ENCODE data around the gene SAYSD1.

Gene SAYSD1

GRCh38 chr6:39095578-39095977 lies 19.4 kb downstream of the SAYSD1 start:
- no peak for TF ChIP-seq POLR2A (IDR thresholded peaks at IDR 0.05; ENCODE audit: low read depth, low read length)
- FAIRE-seq: no peak
- no peak for DNase-seq (ENCODE audit: insufficient read length, low spot score)

DNA sequence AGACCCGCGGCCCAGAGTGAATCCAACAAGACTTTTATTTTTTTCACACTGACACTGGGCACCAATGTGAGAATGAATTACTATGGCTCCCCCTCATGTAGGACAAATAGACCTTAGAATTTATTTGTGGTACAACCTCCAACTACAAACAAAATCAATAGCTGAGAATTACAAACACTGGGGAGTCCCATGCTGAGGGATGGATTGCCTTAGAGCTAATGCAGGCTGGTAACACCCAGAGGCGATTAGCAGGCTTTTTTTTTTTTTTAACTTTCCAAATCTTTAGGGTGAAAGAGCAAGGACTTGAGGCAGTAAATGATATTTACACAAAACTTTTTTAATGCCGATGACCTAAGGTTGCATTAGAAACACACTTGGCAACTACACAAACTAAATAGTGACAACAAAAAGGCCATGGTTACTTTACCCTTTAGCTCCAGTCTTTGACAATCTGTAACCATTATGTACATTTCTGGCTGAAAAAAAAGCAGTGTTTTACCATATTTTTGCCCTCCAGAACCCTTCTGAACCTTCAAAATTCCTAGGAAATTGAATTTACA lies 21.8 kb downstream of the SAYSD1 start:
- TF ChIP-seq POLR2A (IDR thresholded peaks at IDR 0.05; ENCODE audit: low read depth, low read length): no peak
- DNase-seq (ENCODE audit: insufficient read length, low spot score) (no peak), FAIRE-seq (no peak)

DNA sequence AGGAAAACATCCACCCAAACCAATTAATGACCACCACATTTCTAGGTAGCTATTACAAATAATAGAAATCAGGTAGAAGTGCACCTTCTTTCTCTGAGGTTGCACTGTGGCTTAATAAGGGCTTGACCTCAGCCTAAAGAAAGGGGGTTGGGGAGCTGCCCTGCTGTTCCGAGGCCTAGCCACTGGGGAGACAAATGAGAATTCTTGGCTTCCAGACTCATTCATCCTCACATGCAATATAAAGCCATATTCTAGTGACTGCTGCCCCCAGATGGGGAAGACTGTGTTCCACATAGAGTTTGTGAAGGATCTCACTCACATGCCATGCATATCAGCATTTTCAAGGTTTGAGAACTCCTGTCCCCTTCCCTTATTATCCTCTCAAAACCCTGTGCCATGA lies 22.9 kb downstream of the SAYSD1 start:
- no peak for TF ChIP-seq POLR2A (IDR thresholded peaks at IDR 0.05; ENCODE audit: low read depth, low read length)
- DNase-seq (ENCODE audit: insufficient read length, low spot score): no peak
- no peak for FAIRE-seq

- no peak for TF ChIP-seq POLR2A (IDR thresholded peaks at IDR 0.05; ENCODE audit: low read depth, low read length)
- DNase-seq (ENCODE audit: insufficient read length, low spot score) (no peak), FAIRE-seq (no peak)
Observed at GRCh38 chr6:39091220-39091619, 23.8 kb downstream of the SAYSD1 start.

DNA sequence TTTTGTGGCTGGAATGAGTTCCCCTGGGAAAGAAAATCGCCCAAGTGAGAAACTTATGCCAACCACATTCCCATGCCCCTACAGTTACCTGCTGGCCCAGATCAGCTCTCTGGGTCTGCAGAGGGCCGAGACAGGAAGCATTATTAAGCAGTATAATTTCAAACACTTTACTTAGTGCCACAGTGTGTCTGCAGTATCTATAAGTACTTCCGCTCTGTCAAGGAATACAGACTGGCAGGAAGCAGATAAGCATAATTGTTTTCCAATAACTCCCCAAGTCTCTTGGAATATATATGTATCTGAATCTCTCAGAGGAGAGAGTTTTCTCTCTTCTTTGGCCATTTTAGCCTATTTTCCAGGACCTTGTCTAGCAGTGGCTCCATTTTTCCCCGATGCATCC lies 24.9 kb downstream of the SAYSD1 start:
- no peak for FAIRE-seq

DNA sequence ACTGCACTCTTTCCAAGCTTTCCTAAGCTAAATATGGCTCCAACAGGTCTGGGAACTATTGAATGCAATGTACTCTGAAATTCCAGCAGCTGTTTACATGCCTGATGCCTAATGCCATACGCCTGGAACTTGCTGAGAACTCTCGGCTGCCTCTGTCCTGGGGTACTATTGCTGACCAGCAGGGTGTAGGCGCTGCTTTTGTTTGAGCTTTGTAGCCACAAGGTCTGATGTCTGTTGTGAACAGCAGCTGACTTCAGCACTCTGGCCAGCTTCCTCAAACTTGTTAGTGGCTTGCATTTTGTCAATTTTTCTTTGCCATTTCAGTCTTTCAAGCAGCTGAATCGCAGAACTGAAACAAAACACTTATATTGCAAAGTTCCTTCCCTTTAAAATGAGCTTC lies 26.7 kb downstream of the SAYSD1 start:
- FAIRE-seq: no peak
- no peak for DNase-seq (ENCODE audit: insufficient read length, low spot score)

More for the DNA sequence above, 24.9 kb downstream of the SAYSD1 start:
- no peak for TF ChIP-seq POLR2A (IDR thresholded peaks at IDR 0.05; ENCODE audit: low read depth, low read length)
- no peak for DNase-seq (ENCODE audit: insufficient read length, low spot score)

DNA sequence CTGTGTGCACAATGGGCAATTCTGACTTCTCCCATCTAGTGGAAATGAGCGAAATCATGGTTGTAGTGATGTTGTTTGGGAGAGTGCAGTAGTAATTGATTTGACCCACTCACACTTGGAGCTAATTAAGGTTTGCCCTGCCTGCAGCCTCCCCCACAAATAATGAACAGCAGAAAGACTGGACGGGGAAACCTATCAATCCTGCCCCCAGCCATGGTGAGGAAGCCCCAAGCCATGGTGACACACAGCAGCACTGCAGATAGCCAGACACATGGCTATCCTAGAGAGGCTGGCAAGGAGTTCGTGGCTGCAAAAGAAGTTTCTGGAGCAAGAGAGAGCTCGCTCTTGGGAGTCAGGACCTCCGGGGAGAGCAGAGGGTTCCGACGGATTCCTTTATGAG lies 27.8 kb downstream of the SAYSD1 start:
- no peak for TF ChIP-seq POLR2A (IDR thresholded peaks at IDR 0.05; ENCODE audit: low read depth, low read length)
- no peak for FAIRE-seq

More for the DNA sequence above, 26.7 kb downstream of the SAYSD1 start:
- no peak for TF ChIP-seq POLR2A (IDR thresholded peaks at IDR 0.05; ENCODE audit: low read depth, low read length)

DNA sequence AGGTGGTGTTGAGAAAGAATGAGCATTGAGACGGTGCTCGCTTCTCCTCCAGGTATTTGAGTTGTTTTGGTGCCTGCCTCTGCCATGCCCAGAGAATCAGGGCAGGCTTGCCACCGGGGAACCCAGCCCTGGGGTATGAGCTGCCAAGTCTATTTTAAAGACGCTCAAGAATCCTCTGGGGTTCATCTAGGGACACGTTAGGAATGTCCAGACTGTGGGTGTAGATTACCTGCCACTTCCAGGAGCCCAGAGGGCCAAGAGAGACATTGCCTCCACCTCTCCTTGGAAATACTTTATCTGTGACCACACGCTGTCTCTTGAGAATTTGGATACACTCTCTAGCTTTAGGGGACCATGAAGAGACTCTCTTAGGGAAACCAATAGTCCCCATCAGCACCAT lies 28.3 kb downstream of the SAYSD1 start:
- no peak for FAIRE-seq
- TF ChIP-seq POLR2A (IDR thresholded peaks at IDR 0.05; ENCODE audit: low read depth, low read length): no peak
- DNase-seq (ENCODE audit: insufficient read length, low spot score): no peak

More for the DNA sequence above, 27.8 kb downstream of the SAYSD1 start:
- DNase-seq (ENCODE audit: insufficient read length, low spot score): no peak

DNA sequence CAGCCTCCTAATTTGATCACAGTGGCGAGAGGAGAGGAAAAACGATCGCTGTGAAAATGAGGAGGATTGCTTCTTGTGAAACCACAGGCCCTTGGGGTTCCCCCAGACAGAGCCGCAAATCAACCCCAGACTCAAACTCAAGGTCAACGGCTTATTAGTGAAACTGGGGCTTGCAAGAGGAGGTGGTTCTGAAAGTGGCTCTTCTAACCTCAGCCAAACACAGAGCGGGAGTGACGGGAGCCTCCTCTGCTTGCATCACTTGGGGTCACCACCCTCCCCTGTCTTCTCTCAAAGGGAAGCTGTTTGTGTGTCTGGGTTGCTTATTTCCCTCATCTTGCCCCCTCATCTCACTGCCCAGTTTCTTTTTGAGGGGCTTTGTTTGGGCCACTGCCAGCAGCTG lies 28.7 kb downstream of the SAYSD1 start:
- DNase-seq (ENCODE audit: insufficient read length, low spot score): no peak
- no peak for FAIRE-seq
- TF ChIP-seq POLR2A (IDR thresholded peaks at IDR 0.05; ENCODE audit: low read depth, low read length): no peak

DNA sequence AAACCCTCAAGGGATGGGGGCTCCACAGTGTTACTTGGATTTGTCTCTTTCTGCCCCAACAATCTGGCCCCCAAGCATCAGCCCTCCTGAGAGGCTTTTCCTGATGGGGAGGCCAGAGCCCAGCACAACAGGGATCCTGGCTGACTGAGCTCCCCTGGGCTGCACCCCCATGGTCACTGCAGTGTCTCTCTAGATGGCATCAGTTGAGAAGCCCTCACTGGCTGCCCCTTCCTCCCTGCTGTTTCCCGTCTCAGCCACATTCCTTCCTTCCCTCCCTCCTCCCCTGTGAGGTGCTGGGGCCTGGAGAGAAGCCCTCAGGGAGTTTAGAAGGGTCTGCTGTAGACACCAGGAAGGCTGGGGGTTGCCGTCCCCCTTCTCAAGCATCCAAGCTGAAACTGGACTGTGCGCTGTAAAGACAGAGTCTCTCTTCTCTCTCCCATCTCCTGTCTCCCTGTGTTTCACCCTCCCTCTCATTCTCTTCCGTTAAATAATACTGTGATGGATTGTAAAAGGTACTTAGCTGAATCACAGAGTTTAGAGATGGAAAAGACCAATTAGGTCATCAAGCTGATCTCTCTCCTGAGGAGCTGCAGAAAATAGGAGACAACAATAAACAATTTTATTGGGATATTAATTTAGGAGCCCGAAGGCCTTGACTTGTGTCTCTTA lies 29.7 kb downstream of the SAYSD1 start:
- FAIRE-seq (no peak), DNase-seq (ENCODE audit: insufficient read length, low spot score) (no peak)
- TF ChIP-seq POLR2A (IDR thresholded peaks at IDR 0.05; ENCODE audit: low read depth, low read length): no peak

- no peak for DNase-seq (ENCODE audit: insufficient read length, low spot score)
- no peak for TF ChIP-seq POLR2A (IDR thresholded peaks at IDR 0.05; ENCODE audit: low read depth, low read length)
- no peak for FAIRE-seq
Observed at GRCh38 chr6:39084506-39084905, 30.5 kb downstream of the SAYSD1 start.

DNA sequence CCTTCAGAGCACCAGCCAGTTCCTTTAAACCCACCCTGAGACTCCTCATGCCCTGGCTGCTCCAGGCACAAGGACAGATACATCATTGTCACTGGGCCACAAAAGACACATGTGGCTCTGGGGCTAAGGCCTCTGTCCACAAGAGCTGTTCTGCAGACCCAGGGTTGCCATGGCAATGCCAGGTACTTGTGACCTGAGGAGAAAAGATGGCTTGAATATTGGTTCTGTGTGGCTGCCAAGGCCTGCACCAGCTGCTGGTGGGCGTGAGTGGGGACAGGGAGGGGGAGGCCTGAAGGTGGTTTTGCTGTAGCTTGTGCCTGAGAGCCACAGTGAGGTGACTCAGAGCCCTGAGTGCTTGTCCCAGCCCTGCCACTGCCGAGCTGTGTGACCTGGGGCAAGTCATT lies 31.8 kb downstream of the SAYSD1 start:
- no peak for TF ChIP-seq POLR2A (IDR thresholded peaks at IDR 0.05; ENCODE audit: low read depth, low read length)
- FAIRE-seq: no peak
- no peak for DNase-seq (ENCODE audit: insufficient read length, low spot score)

DNA sequence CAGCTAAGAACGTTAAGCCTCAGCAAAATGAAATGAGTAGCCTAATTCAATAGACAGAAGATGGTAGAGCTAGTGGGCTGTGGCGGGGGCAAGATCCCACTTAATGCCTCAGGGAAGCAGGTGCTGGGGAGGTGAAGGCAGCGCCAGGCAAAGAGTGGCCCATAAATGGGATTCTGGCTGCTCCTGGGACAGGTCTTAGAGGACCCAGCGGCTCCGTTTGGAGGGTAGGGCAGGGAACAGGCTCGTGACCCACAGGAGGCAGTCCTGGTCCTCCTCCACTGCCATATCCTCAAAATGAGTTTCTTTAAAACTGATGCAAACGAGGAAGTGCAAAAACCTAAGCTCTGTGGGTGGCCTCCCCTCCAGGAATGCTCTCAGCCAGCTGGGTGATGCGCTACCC lies 32.7 kb downstream of the SAYSD1 start:
- no peak for TF ChIP-seq POLR2A (IDR thresholded peaks at IDR 0.05; ENCODE audit: low read depth, low read length)
- FAIRE-seq: no peak
- no peak for DNase-seq (ENCODE audit: insufficient read length, low spot score)

- FAIRE-seq: no peak
Observed at GRCh38 chr6:39080246-39080875, 34.6 kb downstream of the SAYSD1 start.

More at GRCh38 chr6:39080246-39080875, 34.6 kb downstream of the SAYSD1 start:
- no peak for DNase-seq (ENCODE audit: insufficient read length, low spot score)
- TF ChIP-seq POLR2A (IDR thresholded peaks at IDR 0.05; ENCODE audit: low read depth, low read length): no peak
